GM23338 (cell line): ENCODE data around the gene MRPL38.

Experiments
- EZH2phosphoT487 ChIP-seq: fragments of 200-600 bp; sonication (generic); IDR thresholded peaks from one replicate; pipeline ENCODE4 v1.8.1; 2018; ENCODE audit warnings: antibody characterized with exemption; ENCODE audit not compliant: unreplicated experiment
- POLR2AphosphoS5 ChIP-seq: IDR thresholded peaks from 2 replicates; pipeline ENCODE4 v1.6.1; 2016; ENCODE audit warnings: antibody characterized with exemption, low read depth
- REST ChIP-seq: IDR thresholded peaks from one replicate; pipeline ENCODE4 v1.6.1; 2018; ENCODE audit warnings: antibody characterized with exemption; ENCODE audit not compliant: unreplicated experiment
- TF ChIP-seq, protein P1 (sequence below), 2 experiments: fragments of 200-600 bp in 1 of 2; sonication (generic) in 1 of 2; conservative IDR thresholded peaks; 2 replicates each; pipeline versions ENCODE4 v1.5.1 to v1.6.1; 2016 to 2017; ENCODE audit warnings: antibody characterized with exemption in 2 of 2, low read depth in 2 of 2, mild to moderate bottlenecking in 2 of 2, moderate library complexity in 1 of 2

DNA sequence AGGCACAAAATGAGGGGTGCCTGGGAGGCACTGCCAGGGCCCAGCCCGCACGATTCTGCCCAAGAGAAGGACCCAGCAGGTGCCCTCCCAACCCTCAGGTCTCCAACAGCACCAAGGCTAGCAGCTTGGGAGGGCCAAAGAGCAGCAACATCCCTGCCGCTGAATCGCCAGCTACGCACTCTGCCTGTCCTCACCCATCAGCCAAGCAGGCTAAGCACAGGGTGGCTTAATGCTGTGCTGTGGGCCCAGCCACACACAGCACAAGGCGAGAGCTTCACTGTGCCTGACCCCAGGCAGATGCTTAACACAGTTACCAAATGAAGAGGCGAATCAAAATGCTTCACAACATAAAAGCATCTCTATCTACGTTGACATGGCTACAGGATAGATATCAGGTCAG, 10.6 kb upstream of the MRPL38 start:
- no peak for TF ChIP-seq POLR2AphosphoS5
- TF ChIP-seq REST, result no peak
- TF ChIP-seq, protein P1, sequence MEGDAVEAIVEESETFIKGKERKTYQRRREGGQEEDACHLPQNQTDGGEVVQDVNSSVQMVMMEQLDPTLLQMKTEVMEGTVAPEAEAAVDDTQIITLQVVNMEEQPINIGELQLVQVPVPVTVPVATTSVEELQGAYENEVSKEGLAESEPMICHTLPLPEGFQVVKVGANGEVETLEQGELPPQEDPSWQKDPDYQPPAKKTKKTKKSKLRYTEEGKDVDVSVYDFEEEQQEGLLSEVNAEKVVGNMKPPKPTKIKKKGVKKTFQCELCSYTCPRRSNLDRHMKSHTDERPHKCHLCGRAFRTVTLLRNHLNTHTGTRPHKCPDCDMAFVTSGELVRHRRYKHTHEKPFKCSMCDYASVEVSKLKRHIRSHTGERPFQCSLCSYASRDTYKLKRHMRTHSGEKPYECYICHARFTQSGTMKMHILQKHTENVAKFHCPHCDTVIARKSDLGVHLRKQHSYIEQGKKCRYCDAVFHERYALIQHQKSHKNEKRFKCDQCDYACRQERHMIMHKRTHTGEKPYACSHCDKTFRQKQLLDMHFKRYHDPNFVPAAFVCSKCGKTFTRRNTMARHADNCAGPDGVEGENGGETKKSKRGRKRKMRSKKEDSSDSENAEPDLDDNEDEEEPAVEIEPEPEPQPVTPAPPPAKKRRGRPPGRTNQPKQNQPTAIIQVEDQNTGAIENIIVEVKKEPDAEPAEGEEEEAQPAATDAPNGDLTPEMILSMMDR (conservative IDR thresholded peaks at IDR 0.05; ENCODE audit: low read depth in 2 of 2), result no peak
- TF ChIP-seq EZH2phosphoT487, result no peak
